ENCODE data around the gene AMBRA1.

Gene AMBRA1

GRCh38 chr11:46505741-46506482, 87.9 kb downstream of the AMBRA1 start:
- DNase-seq, result no peak

- DNase-seq, result peak in 1 of 5 experiments; percentile 4
Observed at GRCh38 chr11:46504817-46505613, 88.8 kb downstream of the AMBRA1 start.

- no peak for DNase-seq
Observed at GRCh38 chr11:46499821-46500220, 94.0 kb downstream of the AMBRA1 start.

- no peak for DNase-seq
Observed at GRCh38 chr11:46498968-46499367, 94.9 kb downstream of the AMBRA1 start.

GRCh38 chr11:46498179-46498578, 95.6 kb downstream of the AMBRA1 start:
- no peak for DNase-seq

- DNase-seq, result no peak
Observed at GRCh38 chr11:46497498-46497897, 96.3 kb downstream of the AMBRA1 start.

GRCh38 chr11:46493791-46494190, 100.0 kb downstream of the AMBRA1 start:
- DNase-seq, result no peak

GRCh38 chr11:46492532-46492931, 101.3 kb downstream of the AMBRA1 start:
- no peak for DNase-seq

- DNase-seq, result no peak
Observed at GRCh38 chr11:46491661-46492330, 102.0 kb downstream of the AMBRA1 start.

GRCh38 chr11:46490666-46491065, 103.2 kb downstream of the AMBRA1 start:
- no peak for DNase-seq

GRCh38 chr11:46489656-46490560, 103.9 kb downstream of the AMBRA1 start:
- peak in 1 of 5 experiments; percentile 67 for DNase-seq

- DNase-seq, result no peak
Observed at GRCh38 chr11:46485856-46486443, 107.9 kb downstream of the AMBRA1 start.

- DNase-seq, result no peak
Observed at GRCh38 chr11:46484101-46484500, 109.7 kb downstream of the AMBRA1 start.

GRCh38 chr11:46480909-46481308, 112.9 kb downstream of the AMBRA1 start:
- no peak for DNase-seq

- DNase-seq, result no peak
Observed at GRCh38 chr11:46480166-46480726, 113.6 kb downstream of the AMBRA1 start.

GRCh38 chr11:46479601-46480000, 114.2 kb downstream of the AMBRA1 start:
- no peak for DNase-seq

GRCh38 chr11:46478196-46478595, 115.6 kb downstream of the AMBRA1 start:
- DNase-seq, result no peak

- no peak for DNase-seq
Observed at GRCh38 chr11:46477136-46477535, 116.7 kb downstream of the AMBRA1 start.

- DNase-seq, result no peak
Observed at GRCh38 chr11:46475926-46476545, 117.8 kb downstream of the AMBRA1 start.

- no peak for DNase-seq
Observed at GRCh38 chr11:46475051-46475925, 118.5 kb downstream of the AMBRA1 start.
